Medulla oblongata (tissue), 1 donor: Measurements from ENCODE around the gene E2F3.

Source experiments
- DNase-seq: peaks from one replicate; pipeline ENCODE4 v3.0.0-alpha.2; 2015; ENCODE audit errors: extremely low spot score

The E2F3 gene

DNA sequence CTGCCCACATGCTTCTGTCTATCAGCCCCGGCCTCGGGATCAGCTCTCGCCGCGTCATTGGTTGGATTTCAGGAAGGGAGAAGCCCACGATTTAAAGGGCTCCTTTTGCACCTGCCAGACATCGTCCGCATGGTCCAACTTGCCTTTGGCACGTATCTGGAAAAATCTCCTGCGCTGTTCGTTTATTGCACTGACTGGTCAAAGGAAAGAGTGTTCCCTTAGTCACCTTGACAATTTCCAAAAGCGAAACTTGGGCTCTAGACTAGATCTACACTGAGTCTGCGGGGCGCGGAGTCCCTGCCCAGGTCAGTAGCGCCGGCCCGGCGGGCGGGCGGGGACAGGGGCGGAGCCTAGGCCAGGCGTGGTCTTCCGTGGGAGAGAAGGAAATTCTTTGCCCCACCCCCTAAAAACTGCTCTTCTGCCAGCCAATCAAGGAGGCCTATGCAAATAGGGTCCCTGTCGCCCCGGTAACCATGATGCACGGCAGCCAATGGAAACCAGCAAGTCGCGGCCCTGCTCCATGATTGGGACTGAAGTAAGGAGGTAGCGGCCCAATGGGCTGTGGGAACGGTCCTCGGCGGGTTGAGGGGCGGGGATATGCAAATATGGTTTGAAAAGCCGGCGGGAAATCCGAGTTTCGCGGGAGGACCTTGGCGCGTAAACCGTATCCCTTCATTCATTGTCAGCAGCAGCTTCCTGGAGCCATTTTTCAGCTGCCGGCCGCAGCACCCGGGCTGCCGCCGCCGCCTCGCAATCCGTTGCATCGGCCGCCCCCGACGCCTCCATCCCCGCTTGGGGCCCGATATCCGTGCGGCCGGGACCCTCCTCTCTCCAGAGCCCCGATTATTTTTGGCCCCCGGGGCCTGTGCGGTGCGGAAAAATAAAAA lies at the start of gene E2F3:
E2F3 (plus strand) TSS at position 675 of the 887 bp plus-strand sequence. CDS start 354 bp downstream, outside the sequence.
- peak; percentile 100 for DNase-seq

DNA sequence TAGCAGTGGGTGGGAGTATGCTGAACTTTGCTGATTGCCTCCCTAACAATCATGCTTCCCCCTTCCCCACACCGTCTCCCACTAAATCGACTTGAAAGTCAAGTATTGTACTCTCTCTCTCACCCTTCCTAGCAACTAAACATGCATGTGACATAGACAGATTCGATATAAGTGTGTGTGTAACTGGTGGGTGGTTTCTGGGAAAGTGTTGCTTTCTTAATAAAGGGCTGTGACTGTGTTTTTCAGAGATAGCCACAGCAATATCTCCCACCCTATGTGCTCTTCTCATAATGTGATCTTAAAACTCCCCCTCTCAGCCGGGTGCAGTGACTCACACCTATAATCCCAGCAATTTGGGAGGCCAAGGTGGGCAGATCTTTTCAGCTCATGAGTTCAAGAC lies 49.3 kb upstream of the E2F3 start:
- no peak for DNase-seq

- DNase-seq = no peak
Observed at GRCh38 chr6:20353134-20353533, 48.5 kb upstream of the E2F3 start.

- no peak for DNase-seq
Observed at GRCh38 chr6:20354366-20354765, 47.3 kb upstream of the E2F3 start.

- no peak for DNase-seq
Observed at GRCh38 chr6:20360471-20361119, 41.1 kb upstream of the E2F3 start.

DNA sequence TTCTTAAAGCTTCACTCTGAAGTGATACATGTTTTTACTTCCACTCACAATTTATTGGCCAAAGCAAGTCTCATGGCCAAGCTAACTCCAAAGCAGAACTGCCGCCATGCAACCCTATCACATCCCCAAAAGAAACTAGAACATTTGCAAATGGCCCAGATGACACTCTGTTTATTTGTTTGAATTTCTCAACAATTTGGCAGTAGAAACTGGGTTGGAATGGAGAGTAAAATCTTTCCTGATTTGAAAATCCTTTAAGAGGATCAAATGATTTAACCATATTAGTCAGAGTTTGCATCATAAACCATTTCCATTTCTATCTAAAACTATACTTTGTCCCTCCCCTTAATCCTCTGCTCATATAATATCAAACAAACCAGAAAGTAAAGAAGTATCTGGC lies 39.1 kb upstream of the E2F3 start:
- no peak for DNase-seq

GRCh38 chr6:20364327-20364726 lies 37.4 kb upstream of the E2F3 start:
- DNase-seq = no peak

- no peak for DNase-seq
Observed at GRCh38 chr6:20365456-20365855, 36.2 kb upstream of the E2F3 start.

DNA sequence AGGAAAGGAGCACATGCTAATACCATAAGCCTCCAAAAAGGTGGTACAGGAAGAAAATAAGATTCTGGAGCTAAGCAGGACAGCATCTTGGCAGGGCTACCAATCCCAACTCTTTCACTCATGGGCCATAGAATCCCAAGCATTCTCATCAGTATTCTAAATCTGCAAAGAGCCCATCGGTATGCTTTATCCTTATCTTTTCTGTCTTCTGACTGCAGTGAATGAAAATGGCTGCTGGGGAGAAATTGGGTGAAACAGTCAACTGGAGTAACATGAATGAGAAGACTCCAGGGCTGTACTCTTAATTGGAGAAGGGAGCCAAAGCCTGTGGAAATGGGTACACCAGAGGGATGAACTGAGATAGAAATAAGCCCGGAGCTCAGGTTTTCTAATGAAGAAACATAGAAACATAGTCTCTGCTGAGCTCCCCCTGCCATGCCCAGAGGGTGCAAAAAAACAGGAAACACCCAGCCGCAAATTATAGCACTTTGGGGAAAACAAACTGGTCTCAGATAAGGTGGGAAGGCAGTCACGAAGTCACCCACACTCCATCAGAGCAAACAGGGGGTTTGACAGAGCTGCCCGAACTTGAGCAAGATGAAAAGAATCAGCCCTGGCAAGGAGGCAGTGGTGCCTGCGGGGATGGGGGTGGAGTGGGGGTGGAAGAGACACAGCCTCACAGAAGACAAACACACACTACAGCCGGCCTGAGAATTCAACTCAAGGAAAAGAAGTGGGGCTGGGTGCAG lies 35.4 kb upstream of the E2F3 start:
- no peak for DNase-seq

DNA sequence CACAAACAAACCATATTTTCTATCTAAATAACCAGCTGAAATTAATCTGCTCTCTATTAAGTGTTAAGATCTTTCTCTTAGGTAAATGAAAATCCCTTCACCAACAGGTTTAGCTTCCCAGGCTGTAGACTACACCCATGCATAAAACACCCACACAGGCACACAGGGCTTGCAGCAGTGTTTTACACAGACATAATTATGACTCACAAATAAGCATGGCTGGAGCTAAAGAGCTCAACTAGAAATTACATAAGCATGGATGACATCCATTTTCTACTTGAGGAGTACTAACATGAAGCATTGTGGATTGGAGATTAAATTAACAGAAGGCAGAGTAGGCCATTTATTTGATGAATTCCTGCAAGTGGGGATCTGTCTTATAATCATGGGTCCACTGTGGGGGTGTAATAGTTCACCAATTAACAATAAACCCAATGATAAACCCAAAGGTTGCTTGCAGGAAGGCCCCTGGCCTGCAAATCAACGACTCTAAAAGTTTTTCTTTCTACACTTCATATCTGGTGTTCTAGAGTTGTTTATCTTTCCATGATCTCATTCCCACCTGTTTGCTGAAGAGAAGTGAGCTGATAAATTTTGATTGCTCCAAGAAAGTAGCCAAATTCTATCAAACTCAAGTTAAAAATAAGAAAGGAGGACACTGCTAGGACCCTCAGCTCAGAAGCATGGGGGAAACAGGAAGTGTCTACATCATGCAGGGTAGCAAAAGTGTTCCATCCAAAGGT lies 33.8 kb upstream of the E2F3 start:
- no peak for DNase-seq

DNA sequence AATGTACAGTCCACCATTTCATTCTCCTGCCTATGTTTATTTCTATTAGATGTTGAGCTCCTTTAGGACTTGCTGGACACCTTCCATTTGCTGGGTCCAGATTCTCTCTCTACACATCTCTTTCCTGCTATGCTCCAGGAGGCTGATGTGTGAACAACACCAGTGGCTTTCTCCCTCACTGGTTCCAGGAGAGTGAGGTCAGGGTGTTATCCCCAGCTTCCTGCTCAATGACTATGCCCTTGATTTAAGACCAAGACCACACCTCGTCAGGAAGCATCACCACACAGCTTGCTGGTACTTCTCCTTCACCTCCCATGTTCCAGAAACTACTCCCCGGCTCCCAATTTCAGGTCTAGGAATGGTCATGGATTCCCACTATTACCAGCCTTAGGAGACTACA lies 31.3 kb upstream of the E2F3 start:
- no peak for DNase-seq

DNA sequence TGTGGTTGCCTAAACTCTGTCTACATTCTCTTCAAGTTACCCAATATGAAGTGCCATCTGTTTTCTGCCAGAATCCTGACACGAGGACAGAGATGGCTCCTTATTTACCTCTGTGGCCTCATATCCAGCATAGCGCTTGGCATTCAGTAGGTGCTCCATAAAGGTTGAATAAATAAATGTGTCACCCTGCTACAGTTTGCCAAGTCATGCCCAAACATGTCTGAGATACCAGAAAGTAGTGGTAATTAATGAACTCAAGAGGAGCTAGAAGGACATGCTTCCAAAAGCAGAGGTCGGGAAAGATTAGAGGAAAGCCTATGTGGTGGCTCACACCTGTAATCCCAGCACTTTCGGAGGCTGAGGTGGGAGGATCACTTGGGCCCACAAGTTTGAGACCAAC lies 30.9 kb upstream of the E2F3 start:
- DNase-seq = no peak

- no peak for DNase-seq
Observed at GRCh38 chr6:20375436-20375835, 26.2 kb upstream of the E2F3 start.

DNA sequence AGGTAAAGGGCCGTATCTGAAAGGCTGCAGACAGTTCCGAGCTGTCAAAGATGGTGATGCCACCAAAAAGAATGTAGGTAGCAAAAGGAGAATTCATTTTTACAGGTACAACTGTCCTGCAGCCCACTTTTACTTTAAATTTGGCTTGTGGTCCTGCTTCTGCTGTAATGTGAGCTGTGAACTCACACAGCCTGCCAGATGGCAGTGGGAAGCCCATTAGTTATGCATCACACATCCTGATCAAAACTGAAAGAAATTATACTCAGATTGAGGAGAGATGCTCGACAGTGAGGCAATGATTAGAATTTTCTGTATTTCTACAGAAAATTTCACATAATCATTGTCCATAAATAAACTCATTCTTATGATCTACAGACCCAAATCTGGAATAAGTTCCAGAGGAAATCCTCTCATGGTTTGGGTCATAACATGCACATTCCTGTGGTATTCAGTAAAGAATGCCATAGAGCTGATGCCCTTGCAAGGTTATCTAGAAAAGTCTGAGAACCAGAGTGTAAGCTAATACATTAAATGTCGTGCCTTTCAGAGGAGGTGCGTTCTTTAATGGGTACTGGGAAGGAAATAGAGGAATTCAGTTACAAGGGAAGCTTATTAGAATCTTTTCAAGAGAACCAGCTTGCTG lies 23.9 kb upstream of the E2F3 start:
- no peak for DNase-seq

DNA sequence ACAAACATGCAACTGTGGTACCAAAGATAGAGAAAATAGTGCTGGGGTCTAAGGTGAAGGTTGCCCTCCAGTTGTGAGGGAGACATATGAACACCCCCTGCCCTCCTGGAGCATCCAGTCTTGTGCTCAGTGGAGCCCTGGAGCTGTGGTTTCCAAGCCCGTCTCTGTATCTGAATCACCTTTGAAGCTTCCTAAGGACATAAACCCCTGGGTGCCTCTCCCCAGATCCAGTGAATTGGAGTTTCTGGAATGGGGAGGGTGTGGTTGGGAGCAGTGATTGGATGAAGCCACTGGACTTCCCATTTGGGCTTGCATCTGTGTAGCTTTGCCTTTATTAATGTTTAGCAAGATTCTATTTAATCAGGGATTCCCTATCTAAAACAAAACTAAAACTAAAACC lies 22.4 kb upstream of the E2F3 start:
- no peak for DNase-seq

- no peak for DNase-seq
Observed at GRCh38 chr6:20386218-20386617, 15.5 kb upstream of the E2F3 start.

GRCh38 chr6:20389066-20389465 lies 12.6 kb upstream of the E2F3 start:
- DNase-seq = no peak

DNA sequence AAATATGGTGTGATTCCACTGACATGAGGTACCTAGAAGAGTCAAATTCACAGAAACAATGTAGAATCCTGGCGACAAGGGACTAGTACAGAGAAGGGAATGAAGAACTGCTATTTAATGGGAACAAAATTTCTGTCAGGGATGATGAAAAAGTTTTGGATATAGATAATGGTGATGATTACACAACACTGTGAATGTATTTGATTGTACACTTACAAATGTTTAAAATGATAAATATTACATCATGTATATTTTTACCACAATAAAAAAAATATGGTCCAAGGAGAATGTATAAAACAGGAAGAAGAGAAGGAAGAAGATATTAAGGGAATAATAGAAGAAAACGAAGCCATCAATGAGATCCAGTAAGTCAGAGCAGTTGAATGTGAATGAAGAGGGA lies 8.4 kb upstream of the E2F3 start:
- no peak for DNase-seq

- no peak for DNase-seq
Observed at GRCh38 chr6:20399518-20399917, 2.2 kb upstream of the E2F3 start.

- peak; percentile 33 for DNase-seq
Observed at GRCh38 chr6:20400456-20401204, 1.0 kb upstream of the E2F3 start.

- DNase-seq = no peak
Observed at GRCh38 chr6:20402092-20402341, 338 bp downstream of the E2F3 start.
